ENCODE data around the gene MORN5. TPM values are rescaled to one million over a fixed set of nuclear protein-coding genes. Genes with fewer than 3 reads are reported as not detected.

MORN5 gene
- total and polyA plus RNA-seq, 9 of the 15 experiments (the other 6 are each of a cell fraction or from before 2014, with no cell fraction given), result not detected

DNA sequence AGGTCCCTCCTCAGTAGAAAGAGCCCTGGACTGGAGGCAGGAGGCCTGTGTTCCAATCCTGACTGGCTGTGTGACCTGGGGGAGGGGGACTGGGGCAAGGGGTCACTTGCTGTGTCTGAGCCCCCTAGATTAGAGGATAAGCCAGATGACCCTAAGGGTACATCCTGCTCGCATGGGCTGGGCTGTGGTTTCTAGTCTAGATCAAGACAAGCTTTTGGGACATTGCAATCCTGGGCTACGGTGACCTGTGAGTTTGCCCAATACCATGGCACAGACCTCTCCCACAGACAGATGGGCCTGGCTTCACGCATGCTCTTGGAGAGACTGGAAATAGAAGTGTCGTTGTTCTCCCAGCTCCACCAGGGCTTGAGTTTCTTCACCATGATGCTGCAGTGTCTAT, 27.2 kb upstream of the MORN5 start (continued):
- TF ChIP-seq, protein P1, sequence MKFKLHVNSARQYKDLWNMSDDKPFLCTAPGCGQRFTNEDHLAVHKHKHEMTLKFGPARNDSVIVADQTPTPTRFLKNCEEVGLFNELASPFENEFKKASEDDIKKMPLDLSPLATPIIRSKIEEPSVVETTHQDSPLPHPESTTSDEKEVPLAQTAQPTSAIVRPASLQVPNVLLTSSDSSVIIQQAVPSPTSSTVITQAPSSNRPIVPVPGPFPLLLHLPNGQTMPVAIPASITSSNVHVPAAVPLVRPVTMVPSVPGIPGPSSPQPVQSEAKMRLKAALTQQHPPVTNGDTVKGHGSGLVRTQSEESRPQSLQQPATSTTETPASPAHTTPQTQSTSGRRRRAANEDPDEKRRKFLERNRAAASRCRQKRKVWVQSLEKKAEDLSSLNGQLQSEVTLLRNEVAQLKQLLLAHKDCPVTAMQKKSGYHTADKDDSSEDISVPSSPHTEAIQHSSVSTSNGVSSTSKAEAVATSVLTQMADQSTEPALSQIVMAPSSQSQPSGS (CRISPR knock-in tag; IDR thresholded peaks at IDR 0.05), result no peak
- TF ChIP-seq, protein P2, sequence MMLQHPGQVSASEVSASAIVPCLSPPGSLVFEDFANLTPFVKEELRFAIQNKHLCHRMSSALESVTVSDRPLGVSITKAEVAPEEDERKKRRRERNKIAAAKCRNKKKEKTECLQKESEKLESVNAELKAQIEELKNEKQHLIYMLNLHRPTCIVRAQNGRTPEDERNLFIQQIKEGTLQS (IDR thresholded peaks at IDR 0.05), result no peak
- TF ChIP-seq, protein P2 (CRISPR knock-in tag; conservative IDR thresholded peaks at IDR 0.05), result no peak
- TF ChIP-seq ZNF197 (CRISPR knock-in tag; IDR thresholded peaks at IDR 0.05; ENCODE audit: low read depth) (no peak), RCOR1 (IDR thresholded peaks at IDR 0.05; ENCODE audit: borderline replicate concordance in 1 of 2, low read depth in 2 of 2, low read length in 2 of 2) (no peak)
- TF ChIP-seq, protein P3, sequence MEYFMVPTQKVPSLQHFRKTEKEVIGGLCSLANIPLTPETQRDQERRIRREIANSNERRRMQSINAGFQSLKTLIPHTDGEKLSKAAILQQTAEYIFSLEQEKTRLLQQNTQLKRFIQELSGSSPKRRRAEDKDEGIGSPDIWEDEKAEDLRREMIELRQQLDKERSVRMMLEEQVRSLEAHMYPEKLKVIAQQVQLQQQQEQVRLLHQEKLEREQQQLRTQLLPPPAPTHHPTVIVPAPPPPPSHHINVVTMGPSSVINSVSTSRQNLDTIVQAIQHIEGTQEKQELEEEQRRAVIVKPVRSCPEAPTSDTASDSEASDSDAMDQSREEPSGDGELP (CRISPR knock-in tag; IDR thresholded peaks at IDR 0.05; ENCODE audit: borderline replicate concordance), result no peak

All from K562 (cell line).